ENCODE results near the gene RAN.
"Not testable (repeated sequence)": the region's sequence is repeated elsewhere in the genome, so short reads cannot be mapped to it uniquely, and the experiment has no call there.

The RAN gene

GRCh38 chr12:130871286-130872178, at the start of gene RAN:
TSS of gene RAN (plus strand) at chr12:130872066. CDS start at chr12:130872594, 528 bp downstream.
- peak; percentile 88 to 89 for DNase-seq (ENCODE audit: low read depth in 2 of 2)

GRCh38 chr12:130825771-130826150, 46.1 kb upstream of the RAN start:
- no peak for DNase-seq (ENCODE audit: low read depth in 2 of 2)

DNA sequence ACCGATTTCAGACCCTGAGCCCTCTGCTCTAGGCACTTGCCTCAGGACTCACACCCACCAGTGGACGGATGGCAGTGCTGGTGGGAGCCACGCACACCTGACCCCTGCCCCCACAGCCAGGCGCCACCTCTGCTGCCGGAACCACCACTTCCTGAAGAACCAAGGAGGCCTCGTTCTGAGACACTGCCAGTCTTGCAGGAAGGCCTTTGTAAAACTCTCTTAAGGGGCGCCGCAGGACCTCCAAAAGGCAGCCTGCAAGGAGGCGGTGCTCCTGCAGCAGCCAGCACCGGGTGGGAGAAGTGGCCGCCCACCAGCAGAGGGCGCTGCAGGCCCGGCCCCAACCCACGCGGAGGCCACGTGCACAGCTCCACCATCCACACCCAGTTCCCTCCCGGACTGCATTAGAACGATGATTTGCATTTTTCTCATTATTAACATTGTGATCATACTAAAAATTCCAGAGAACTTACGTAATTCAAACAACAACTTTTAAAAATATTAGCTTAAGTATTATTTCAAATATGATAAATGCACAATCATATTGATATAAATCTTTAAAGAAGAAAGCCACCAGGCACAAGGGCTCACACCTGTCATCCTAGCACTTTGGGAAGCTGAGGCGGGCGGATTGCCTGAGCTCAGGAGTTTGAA, 45.6 kb upstream of the RAN start:
- DNase-seq (ENCODE audit: low read depth in 2 of 2) = peak; percentile 32 to 36

DNA sequence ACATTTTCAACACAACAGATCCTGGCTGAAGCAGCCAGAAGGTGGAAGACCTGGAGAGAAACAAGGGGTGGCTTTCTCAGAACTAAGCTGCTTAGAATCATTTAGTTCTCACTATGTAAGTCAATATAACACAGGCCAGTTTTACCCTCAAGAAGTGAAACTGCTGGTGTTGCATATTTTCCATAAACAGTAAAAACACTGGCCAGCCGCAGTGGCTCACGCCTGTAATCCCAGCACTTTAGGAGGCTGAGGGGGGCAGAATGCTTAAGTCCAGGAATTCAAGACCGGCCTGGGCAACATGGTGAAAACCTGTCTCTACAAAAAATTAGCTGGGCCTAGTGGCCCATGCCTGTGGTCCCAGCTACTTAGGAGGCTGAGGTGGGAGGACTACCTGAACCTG, 44.4 kb upstream of the RAN start:
- DNase-seq (ENCODE audit: low read depth in 2 of 2) = no peak

DNA sequence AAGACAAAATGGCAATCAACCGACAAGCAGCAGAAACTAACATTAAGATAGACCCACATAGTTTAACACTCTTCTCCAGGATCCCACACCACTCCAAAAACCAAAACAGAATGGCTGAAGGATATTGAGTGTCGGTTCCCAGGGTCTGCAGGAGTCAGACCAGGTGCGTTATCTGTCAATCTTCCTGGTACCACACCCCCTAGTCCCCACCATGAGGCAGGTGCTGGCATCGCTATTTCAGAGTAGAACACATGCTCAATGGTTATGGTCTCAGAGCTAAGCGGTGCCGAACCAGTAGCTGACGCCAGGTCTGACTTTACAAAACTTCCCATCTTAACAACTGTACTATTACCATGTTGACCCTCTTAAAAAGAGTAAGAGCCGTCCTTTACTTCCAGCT, 43.0 kb upstream of the RAN start:
- no peak for DNase-seq (ENCODE audit: low read depth in 2 of 2)

GRCh38 chr12:130829391-130830245, 42.2 kb upstream of the RAN start:
- no peak for DNase-seq (ENCODE audit: low read depth in 2 of 2)

- DNase-seq (ENCODE audit: low read depth in 2 of 2) = no peak
Observed at GRCh38 chr12:130830246-130830551, 41.7 kb upstream of the RAN start.

- no peak for DNase-seq (ENCODE audit: low read depth in 2 of 2)
Observed at GRCh38 chr12:130831246-130831645, 40.6 kb upstream of the RAN start.

DNA sequence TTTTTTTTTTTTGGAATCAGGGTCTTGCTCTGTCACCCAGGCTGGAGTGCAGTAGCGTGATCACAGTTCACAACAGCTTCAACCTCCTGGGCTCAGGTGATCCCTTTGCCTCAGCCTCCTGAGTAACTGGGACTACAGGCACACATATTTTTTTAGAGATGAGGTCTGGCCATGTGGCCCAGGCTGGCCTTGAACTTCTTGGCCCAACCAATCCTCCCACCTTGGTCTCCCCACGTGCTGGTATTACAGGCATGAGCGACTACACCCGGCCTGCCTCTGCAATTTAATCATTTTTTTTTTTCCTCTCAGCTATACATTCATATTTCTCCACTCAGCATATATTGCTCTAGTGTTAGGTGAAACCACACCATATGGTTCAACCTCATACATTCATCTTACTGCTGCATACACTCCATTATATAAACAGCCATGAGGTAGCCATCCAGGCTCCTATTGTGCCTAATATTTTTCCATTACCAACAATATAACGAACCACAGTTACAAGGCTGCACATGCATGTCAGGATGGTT, 39.9 kb upstream of the RAN start:
- DNase-seq (ENCODE audit: low read depth in 2 of 2) = no peak

DNA sequence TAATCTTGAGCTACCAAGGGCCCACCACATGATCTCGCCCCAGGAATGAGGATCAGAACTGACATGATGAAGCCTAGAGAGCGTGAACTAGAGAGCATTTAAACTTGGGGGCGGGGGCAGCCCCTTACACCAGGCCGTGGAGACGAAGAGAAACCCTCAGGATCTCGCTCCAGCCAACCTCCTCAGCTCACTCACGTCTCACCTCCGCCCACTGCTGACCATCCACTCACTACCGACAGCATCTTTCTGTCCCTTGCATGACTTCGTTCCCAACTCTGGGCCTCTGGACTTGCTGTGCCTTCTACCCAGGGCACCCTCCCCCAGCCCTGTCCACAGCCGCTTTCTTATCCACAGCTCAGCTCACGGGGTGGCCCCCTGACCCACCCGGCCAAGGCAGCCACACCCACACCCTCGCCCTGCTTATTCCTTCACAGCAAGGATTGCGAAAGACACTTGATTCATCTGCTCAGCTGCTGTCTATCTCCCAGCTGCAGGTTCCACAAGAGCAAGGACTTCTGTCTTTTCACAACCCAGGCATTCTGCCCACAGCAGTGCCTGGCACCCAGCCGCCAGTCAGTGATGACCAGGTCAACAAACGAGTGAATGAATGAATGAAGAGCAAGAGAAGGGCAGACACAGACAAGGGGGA, 39.2 kb upstream of the RAN start:
- no peak for DNase-seq (ENCODE audit: low read depth in 2 of 2)

- no peak for DNase-seq (ENCODE audit: low read depth in 2 of 2)
Observed at GRCh38 chr12:130835011-130835410, 36.9 kb upstream of the RAN start.

DNA sequence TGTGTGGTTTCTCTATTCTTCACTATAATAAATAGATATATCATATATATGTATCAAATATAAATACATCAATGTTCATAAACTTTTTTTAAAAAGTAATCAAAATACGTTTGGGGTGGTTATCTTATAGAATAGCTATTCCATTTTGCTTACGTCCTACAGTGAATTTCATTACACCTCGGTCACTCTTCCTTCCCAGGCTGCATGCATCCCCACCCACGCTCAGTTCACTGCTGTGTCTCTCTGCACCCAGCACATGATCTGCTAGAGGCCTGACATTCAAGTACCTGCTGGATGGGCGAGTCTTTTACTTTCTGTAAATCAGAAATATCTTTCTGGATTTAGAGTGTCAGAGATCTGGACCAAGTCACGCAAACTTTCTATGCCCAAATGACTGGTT, 36.4 kb upstream of the RAN start:
- DNase-seq (ENCODE audit: low read depth in 2 of 2) = no peak

GRCh38 chr12:130838284-130838950, 33.4 kb upstream of the RAN start:
- DNase-seq (ENCODE audit: low read depth in 2 of 2) = no peak

DNA sequence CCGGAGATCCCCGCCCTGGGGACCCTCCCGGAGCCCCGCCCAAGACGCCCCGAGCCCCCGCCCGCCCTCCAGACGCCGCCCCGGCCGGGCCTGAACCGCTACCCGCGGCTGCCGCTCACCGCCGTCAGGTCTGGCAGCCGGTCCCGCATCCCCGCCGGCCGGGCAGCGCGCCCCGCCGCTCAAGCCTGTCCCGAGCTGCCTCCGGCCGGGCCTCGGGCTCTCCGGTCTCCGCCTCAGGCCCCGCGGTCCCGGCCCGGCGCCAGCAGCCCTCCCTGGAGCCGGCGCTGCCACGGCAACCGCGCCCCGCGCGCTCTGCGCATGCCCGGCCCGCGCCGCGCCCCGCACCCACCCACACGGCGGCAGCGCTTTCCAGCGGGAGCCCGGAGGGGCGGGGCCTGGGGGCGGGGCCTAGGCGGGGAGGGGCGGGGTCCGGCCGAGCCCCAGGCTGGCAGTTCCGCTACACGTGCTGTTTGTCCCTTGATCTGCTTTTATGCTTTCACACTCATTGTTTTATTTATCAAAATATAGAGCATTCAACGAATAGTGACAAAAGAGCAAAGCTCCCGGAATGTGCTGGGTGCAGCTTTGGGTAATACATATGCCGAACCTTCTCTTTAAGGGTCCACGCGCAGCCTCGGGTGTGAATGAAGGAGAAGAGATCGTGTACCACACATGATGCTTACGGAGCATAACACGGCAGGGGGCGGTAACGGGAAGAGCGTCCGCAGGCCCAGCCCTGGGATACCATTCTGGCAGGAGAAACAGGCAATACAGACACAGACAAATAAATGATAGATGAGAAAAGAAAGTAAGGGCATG, 32.7 kb upstream of the RAN start, which contains the start of gene STX2:
STX2 (minus strand) TSS at position 300 of the 819 bp plus-strand sequence; CDS start at position 149, 151 bp downstream.
- DNase-seq (ENCODE audit: low read depth in 2 of 2) = peak; percentile 65 to 71

DNA sequence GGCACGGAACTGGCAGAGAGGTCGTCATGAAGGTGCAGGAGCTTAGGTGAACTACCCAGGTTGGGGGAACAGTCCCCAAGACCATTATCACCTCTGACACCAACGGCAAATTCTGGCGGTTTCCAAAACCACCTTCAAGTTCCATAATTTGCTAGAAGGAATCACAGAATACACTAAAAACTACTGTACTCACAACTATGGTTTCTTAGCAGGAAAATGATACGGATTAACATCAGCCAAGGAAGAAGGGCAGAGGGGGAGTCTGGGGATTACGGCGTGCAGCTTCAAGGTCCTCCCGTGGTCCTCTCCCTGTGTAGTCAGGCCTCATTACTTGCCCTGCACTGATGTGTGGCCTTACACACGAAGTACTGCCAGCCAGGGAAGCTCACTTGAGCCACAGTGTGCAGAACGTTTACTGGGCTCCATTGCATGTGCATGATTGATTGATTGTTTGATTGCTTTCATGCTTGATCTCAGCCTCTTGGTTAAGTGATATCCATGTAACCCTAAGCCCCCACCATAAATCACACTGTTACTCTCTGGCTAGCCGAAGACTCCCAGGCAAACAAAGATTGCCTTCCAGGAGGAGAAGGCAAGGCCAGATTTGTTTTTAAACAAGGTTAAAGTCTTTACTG, 32.0 kb upstream of the RAN start:
- no peak for DNase-seq (ENCODE audit: low read depth in 2 of 2)

GRCh38 chr12:130846369-130846768, 25.5 kb upstream of the RAN start:
- peak; percentile 96 for DNase-seq (ENCODE audit: low read depth in 2 of 2)

DNA sequence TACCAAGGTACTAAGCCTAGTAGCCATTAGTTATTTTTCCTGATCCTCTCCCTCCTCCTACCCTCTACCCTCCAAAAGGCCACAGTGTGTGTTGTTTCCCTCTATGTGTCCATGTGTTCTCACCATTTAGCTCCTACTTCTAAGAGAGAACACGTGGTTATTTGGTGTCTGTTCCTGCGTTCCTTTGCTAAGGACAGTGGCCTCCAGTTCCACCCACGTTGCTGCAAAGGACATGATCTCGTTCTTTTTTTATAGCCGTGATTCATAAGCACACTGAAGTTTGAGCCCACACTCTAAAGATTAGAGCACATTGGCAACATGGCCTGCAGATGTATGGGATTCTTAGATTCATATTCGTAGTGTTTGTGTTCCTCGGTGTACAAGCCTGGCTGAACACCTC, 24.8 kb upstream of the RAN start:
- DNase-seq (ENCODE audit: low read depth in 2 of 2) = peak; percentile 46 to 54

DNA sequence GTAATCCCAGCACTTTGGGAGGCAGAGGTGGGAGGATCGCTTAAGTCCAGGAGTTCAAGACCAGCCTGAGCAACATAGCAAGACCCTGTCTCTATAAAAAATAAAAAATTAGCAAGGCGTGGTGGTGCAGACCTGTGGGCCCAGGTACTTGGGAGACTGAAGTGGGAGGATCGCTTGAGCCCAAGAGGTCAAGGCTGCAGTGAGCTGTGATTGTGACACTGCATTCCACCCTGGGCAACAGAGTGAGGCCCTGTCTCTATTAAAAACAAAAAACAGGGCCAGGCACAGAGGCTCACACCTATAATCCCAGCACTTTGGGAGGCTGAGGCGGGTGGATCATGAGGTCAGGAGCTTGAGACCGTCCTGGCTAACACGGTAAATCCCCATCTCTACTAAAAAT, 23.8 kb upstream of the RAN start:
- DNase-seq (ENCODE audit: low read depth in 2 of 2) = not testable (repeated sequence)

- not testable (repeated sequence) for DNase-seq (ENCODE audit: low read depth in 2 of 2)
Observed at GRCh38 chr12:130848785-130849305, 23.0 kb upstream of the RAN start.
